ENCODE data around the gene NPEPL1.

DNA sequence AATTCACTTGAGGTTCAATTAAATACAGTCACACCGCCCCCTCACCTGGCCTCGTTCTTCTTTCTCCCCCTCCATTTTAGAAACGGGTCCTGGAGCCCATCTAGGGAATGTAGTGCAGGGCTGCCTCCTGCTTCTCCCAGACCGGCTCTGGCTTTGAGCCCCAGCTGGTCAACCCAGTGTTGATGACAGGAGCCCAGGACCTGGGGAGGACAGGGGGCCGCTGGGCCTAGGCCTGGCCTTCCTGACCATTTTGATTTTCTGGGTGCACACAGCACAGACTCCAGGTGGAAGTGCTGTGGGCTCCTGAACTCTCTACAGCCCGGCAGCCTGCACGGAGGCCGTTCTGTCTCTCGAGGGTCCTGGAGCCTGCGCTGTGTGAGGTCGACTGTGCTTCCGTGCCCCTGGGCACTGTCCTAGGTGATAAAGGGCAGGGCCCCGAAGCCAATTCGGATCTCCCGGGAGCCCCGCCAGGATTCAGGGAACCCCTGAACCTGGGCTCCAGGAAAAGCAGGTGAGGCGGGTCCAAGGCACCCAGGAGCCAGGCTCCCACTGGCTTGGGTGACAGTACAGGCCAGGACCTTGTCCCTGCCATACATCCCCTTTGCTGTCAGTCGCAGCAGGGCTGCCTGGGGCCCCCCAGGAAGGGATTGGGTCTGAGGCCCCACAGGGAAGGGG is 23.3 kb downstream of the NPEPL1 start:
- no peak for TF ChIP-seq CTCF (IDR thresholded peaks at IDR 0.05; ENCODE audit: low read length)
- TF ChIP-seq EZH2 (IDR thresholded peaks at IDR 0.05; ENCODE audit: borderline replicate concordance, low read length) = no peak

Measured in OCI-LY1 (cell line).